ENCODE measurements around the gene PDE9A.
A peak's percentile ranks its signal among the peaks of the same experiment; 100 is the strongest.
"Not testable (repeated sequence)": the region's sequence is repeated elsewhere in the genome, so short reads cannot be mapped to it uniquely, and the experiment has no call there.

The PDE9A gene

DNA sequence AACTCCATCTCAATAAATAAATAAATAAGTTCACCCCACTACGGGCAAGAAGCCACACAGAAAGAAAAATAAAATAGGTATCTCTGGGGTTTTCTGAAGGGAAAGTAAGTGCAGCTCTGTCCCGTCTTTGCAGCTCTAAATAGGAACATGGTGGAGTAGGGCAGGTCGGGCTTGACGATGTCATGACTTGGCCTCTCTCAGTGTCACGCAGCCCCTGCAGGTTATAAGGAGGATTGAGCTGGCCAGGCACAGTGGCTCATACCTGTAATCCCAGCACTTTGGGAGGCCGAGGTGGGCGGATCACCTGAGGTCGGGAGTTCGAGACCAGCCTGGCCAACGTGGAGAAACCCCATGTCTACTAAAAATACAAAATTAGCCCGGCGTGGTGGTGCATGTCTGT is 67.1 kb downstream of the PDE9A start:
- DNase-seq, result not testable (repeated sequence)

DNA sequence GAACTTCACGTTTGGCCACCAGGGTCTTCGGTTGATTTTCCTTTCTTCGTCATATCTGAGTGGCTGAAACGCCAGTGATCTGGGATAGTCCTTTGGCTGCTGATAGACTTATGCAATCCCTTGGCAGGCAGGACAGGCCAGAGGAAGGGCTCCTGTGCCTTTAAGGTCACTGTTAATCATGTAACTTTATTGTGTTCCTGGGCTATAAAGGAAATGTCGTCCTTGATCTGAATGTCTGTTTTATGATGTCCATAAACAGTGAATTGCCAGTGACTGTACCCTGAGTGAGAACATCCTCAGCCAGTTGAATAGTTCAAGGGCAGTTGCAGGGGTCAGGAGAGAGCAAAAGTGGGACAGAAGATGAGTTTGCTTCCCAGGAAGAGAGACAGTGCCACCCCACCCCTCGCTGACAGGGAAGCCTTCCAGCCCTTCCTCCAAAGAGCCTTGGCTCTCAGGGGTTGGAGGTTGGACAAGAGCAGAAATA is 68.0 kb downstream of the PDE9A start:
- no peak for DNase-seq

DNA sequence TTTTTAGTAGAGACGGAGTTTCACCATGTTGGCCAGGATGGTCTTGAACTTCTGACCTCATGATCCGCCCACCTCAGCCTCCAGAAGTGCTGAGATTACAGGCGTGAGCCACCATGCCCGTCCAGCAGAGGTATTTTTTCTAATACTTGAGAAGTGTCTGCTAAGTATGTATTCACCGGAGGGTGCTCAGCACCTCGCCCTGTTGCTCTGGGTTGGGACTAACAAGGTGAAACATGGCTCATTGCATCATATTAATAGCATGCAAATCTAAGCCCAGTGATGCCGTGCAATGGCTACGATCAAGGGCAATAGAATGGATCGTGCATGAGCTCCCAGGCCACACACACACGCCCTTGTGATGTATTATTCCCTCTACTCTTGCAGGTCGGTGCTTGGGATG is 68.7 kb downstream of the PDE9A start:
- no peak for DNase-seq

DNA sequence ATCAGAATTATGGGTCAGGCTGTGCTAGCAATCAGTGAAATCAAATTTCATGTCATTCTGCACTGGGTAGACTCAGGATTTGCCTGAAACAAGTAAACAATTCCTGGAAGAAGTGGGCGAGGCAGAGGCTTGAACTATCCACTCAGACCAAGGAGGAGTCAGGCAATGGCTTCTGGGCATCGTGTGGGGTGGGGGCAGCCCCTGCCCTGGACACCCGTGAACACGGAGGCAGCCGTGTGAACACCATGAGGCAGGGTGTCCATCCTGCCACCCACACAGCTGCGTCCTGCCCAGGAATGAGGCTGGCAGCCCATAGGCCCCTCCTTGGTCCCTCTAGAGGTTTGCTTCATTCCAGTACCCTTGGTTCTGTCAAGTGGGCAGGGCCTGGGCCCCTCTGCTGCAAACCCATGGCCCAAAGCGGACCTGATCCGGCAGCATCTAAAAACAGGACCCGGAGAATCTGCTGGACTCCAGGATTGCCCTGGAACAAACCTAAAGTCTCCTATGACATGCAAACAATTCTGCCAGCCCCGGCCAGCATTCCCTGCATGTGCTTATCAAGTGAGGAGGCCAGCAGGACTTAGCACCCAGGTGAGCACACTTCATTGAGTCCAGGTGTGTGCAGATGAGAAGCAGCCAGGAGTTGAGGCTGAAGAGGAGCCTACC is 69.5 kb downstream of the PDE9A start:
- DNase-seq, result no peak

DNA sequence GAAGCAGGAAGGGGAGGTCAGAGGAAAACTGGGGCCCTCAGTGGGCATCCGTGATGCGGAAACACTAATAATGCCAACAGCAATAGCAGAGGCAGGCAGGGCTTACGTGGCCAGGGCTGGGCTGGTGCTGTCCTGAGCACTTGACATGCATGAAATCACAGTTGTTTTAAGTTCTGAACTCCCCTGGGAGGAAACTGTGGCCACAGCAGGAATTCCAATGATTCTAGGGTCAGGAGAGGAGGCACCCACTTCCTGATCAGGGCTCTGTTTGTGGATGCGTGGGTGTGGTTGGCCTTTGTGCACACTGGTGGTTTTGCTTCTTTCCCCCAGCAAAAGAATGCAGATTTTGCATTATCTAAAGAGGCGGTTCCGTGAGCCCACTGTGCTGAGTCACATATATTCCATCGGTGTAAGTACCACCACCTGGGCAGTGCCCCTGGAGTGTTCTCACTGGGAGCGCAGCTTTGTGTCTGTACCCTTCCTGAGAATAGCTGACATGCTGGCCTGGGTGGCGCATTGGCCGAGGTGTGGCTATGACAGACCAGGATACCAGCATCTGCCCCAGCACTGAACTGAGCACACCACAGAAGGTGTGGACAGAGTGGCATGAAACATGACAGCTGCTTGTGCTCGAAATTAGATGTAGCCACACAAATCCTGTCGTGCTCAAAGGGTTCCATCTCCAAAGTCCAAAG is 71.0 kb downstream of the PDE9A start:
- no peak for DNase-seq

DNA sequence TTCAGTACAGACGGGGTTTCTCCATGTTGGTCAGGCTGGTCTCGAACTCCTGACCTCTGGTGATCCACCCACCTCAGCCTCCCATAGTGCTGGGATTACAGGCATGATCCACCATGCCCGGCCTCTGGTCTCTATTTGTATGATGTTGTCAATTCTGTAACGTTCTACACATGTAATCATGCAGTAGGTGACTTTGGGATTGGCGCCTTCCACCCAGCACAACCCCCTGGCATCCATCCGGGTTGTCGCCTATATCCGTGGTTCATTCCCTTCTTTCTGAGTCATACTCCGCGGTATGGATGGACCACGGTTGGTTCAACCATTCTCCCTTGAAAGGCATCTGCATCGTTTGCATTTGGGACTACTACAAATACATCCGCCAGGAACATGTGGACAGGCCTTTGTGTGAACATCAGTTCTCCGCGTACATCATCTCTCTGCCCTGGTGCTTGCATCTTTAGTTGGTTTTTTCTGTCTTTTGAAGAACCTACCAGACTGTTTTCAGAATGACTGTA is 72.1 kb downstream of the PDE9A start:
- no peak for DNase-seq

DNA sequence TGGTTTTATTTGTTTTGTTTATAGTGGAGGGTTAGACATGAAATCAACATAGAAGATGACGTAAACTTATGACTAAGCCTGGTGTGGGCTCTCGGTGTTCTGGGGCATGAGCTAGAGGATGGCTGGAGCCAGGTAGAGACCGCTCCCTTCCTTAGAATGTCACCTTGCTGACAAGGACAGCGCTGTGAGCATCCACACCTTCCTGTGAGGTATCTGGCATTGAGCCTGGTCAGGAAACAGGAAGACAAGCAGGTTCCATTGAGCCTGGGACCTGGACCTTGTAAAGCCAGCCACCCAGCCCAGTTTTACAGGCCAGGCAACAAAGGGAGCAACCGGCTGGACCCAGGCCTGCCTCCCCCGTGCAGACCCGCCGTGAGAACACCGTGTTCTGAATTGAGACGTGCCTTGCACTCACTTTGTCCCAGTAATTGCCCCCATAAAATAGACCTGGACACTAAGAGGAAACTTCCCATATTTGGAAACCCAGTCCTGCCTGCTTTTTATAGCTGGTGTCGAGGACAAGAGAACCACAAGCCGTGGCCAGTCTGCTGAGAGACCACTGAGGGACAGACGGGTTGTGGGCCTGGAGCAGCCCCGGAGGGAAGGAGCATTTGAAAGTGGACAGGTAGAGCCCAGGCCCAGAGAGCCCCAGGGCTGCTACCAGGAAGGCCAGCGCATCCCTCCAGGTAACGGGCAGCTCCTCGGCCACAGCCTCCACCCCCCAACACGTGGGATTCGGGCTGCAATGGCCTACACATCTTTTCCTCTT is 78.0 kb downstream of the PDE9A start:
- DNase-seq, result no peak

DNA sequence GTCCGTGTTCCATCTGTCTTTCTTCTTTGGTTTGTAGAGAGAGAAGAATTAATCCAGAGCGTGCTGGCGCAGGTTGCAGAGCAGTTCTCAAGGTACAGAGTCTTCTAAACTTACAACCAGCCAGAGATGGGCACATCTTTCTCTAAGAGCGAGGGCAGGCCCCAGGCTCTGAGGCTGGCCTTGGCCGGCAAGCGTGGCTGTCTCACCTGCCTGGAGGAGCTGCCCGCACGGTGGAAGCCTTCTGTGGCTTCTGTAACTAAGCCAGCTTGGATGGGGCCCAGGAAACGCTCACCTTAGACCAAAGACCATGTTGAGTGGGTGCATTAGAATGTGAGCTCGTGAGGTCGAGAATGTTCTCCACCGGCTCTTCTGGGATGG is 78.6 kb downstream of the PDE9A start:
- DNase-seq, result no peak

DNA sequence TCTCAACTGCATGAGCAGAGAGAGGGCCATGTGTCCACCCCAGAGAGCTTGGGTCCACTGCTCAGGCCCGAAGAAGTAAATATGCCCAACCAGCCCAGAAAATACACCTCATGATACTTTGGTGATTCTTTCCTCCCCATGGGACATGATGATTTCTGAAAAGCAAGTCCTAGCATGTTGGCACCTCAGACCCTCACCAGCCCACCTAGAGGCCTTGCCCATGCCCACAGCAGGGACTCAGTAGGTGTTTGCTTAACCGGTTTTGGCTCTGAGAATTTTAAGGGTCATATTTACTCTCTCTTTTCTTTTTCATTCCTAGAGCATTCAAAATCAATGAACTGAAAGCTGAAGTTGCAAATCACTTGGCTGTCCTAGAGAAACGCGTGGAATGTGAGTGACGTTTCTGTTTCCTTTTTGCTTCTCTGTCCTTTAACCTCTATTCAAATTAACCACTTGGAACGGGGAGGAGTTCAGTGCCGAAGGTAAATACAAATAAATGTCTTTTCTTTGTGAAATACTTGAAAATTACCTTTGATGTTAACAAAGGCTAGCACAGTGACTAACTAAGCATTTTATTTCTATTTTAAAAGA is 79.7 kb downstream of the PDE9A start:
- DNase-seq, result no peak

DNA sequence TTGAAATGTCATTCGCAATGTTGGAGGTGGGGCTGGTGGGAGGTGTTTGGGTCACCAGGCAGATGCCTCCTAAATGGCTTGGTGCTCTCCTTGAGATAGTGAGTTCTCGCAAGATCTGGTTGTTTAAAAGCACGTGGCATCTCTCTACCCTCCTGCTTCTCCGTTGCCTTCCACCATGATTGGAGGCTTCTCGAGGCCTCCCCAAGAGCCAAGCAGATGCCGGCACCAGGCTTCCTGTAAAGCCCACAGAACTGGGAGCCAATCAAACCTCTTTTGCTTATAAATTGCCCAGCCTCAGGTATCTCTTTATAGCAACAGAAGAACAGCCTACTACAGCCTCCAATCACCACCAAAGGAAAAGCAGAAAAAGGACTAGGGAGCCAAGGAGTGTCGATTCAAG is 80.5 kb downstream of the PDE9A start:
- DNase-seq, result no peak

DNA sequence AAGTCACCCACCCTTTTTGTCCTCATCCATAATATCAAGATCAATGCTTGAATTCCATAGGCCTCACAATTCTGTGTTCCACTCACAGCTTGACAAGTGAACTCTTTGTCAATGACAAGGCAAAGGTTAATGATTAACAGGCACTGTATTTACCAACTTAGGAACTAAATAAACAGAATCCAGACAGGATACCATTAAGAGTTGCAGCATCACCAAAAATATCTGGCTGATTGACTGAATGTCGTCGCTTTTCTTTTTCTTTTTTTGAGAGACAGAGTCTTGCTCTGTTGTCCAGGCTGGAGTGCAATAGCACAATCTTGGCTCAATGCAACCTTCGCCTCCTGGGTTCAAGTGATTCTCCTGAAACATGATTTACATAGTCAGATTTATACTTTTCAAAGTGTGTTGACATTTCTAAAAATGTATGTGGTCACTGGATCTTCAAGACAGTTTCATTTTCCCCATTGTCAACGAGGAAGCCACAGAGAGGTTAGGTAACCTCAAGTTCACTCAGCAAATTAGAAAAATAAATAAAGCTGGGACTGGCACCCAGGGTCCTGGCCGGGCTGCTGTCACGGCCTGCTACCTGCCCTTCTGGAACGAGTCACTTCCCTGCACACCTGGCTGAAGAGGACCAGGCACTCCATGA is 81.0 kb downstream of the PDE9A start:
- no peak for DNase-seq

DNA sequence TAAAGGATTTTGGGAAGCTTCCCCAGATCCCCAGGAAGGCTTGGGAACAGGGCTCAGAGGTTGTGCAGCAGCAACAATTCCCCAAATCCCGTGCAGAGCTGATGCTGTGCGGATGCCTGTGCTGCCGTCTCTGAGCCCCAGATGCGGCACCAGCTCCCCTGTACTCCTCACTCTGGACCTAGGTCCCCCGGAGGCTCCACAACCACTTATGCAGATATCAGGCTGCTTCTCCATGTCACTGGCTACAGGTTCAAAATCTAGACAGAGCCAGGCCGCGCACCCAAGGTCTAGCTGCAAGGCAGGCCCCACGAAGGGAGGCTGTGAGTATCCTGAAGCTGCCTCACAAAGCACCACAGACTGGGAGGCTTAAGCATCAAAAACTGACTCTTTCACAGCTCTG is 81.6 kb downstream of the PDE9A start:
- no peak for DNase-seq

DNA sequence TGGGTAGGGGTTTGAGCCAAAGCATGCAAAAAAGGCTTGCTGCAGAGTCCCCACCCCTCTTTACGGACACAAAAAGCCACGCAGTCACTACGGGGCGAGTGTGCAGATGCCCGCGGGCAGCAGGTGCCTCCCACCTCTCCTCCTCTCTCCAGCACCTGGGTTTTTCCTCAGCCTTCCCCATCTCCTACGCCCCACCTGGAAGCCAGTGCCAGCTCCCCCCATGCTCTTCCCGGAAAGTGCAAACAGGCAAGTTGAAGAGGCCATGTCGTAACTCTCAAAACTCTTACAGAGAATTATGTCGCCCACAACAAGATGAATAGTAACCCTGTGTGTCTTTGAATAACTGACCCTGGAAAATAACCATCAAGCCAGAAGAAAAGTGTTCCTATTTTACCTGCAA is 82.5 kb downstream of the PDE9A start:
- no peak for DNase-seq

DNA sequence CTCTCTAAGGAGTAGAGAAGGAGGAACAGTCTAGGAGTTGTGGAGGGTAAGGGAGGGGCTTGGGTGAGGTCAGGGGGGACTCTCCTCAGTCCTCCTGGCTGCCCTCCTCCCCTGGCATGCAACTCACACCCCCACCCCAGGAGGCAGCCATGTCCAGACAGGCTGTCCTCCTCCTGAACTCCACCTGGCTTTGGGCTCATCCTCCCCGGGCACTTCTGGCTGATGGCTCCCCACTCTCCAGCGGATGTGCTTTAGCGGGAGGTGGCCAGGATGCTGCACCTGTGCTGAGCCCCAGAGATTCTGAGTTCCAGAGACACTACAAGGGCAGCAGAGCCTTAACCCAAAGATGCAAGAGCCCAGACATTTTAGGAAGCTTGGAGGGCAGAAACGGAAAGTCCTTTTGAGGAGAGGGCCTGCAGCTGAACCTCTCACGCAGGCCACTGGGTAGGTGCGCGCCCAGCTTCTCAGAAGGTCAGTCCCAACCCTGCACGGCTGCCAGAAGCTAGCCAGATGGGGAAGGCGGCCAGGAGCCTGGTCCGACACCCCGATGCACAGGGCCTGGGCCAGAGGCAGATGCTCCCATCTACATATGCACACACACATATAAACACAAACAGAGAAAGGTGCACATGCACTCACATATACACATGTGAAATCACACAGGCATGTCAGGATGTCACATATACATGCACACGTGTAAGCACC is 83.4 kb downstream of the PDE9A start:
- no peak for DNase-seq

DNA sequence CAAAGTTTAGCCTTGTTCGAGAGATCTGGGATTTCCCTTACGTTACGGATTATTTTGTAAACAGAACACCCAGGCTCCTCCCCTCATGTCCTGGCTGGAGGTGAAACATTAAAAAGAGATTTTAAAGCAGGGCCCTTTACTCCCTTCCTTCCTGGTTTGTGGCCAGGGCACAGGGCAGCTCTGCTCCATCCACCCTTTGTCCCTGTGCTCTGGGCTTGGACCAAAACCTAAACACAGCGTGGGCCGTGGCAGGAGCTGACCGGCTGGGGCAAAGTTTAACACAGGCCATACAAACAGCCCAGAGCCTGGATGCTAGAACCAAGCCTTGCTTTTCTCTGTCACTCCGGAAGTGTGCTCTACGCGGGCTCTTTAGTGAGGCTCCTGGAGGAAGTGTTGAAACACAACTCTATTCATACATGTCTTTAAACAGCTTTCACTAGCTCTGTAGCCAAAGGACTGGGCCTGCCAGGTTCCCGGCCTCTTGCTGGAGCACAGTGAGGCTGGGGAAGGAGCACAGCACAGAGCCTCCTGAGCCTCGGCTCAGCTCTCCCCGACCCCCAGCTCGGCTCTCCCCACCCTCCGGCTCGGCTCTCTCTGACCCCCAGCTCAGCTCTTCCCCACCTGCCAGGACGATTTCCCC is 84.7 kb downstream of the PDE9A start:
- peak; percentile 53 for DNase-seq

DNA sequence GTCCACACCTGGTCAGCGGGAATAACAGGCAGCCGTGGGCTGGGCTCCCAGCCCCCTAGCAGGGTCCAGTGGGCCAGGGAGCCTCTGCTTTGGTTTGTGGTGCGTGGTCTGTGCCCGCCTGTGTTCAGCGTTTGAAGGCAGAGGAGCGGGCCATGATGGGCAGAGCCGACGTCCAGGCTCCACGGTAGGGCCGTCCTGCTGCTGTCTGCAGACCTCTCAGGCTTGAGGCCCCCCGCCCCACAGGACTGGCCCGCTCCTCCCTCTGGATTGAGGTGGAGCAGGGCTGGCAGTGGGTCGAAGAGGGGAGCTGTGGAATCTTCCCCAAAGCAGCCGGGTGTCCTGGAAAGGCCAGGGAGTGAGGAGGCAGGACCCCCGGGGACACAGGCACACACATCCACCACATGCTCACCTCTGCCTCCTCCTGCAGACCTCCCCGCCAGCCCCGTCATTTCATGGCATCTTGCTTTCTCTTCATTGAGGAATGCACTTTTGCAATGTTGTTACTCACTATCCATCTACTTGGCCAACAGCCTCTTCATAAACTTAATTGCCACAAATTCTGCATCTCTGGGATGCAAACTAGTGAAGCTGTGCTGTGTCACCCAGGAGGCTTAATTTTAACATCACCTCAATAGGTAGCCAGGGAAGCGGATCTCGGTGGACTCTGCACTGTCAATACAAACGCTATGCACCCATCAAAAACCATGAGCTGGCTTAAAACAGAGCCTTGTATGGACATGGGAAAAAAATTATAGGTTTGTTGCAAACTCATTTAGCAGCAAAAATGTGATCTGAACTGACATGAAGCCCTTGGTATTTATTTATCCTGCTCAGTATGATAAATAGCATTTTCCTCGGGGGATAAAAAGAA is 85.9 kb downstream of the PDE9A start:
- DNase-seq, result no peak

DNA sequence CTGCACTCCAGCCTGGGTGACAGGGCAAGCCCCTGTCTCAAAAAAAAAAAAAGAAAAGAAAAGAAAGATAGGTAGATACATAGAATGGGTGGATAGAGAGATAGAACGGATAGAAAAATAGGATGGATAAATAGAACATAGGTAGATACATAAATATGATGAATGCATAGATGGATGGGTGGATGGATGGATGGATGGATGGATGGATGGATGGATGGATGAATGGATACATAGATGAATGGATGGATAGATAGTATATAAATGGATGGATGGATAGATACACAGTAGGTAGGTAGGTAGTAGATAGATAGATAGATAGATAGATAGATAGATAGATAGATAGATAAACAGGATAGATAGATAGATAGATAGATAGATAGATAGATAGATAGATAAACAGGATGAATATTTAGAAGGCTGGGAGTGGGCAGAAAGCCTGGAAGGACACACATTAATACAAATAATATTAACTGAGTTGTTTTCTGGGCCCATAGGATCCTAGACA is 87.0 kb downstream of the PDE9A start:
- DNase-seq, result no peak

DNA sequence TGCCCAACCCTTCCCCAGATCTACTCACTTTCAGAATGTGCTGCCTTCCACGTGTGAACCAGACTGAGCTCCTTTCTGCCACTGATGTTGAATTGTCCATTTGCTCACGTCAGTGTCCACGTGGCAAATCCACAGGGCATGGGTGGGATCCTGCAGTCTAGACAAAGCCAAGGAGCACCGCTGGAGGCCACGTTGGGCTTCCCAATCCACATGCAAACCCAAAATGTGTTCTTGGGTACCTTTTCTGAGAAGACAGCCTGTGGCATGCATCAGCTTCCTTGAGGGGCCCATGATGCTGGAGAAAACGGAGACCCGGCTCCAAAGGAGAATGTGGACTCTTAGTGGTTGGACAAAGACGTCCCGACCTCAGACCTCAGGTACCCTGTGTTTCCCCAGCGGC is 87.6 kb downstream of the PDE9A start:
- no peak for DNase-seq

DNA sequence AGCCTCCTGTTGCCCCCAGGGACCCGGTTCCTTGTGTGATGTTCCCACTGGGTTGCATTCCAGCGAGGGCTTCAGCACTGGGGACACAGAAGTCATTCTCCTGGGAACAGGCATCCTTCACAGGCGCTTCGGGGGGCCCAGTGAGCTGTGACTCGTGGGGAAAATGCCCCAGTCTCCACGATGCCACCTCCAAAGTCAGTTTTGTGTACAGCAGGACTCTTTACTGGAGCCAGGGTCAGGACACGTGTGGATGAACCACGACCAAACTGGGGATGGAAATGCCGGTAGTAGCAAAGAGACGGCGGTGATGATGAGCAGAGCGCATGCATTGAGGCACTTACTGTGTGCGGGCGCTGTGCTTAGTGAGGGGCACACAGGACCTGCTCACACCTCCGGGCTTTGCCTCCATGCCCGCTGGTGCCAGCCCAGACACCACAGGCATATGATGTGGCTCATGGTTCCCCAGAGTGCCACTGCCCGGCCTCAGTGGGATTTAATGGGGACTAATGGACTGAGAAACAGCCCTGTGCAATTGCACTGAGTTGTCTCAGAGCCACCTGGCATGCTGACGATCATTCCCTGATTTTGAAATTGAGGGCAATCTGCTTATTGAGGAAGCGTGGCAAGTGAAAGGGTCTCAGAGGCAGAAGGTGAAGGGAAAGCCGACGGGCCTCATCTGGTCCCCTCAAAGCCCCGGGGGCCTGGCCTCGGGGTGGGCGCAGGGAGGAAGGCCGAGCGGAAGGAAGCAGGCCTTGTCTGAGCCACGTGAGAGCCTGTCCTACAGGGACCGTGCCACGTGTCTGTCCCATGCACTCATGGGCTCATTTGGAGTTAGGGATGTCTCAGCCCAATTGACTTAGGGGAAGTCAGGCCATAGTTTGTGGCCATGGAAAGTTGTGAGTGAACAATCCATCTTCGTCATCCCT is 91.4 kb downstream of the PDE9A start:
- no peak for DNase-seq

Data from activated CD4-positive, alpha-beta T cell treated with anti-CD3 and anti-CD28 coated beads, Interleukin-2, Interleukin-6, amounts not matched to agents 100 ng/mL and 50 ng/mL, durations not matched to agents 16 hours and 8 hours (primary cell).